GM12878 (cell line): ENCODE measurements around the gene SWSAP1.
A peak's percentile ranks its signal among the peaks of the same experiment; 100 is the strongest.

Source experiments
- BRCA1 ChIP-seq: IDR thresholded peaks from 2 replicates; pipeline ENCODE4 v1.6.1; 2011; ENCODE audit warnings: low read depth, low read length, improper control_type of control experiment
- CEBPB ChIP-seq, 2 experiments: fragments of 150-350 bp in 1 of 2; IDR thresholded peaks; 2 replicates each; pipeline ENCODE4 v1.6.1; 2012 to 2014; ENCODE audit warnings: low read depth in 2 of 2, low read length in 2 of 2, borderline replicate concordance in 1 of 2, inconsistent platforms in 1 of 2
- CHD1 ChIP-seq: IDR thresholded peaks from 2 replicates; pipeline ENCODE4 v1.6.1; 2012; ENCODE audit warnings: low read depth, low read length, improper control_type of control experiment
- EGR1 ChIP-seq, 2 experiments: IDR thresholded peaks; 1 replicate in 1 of 2; 2 replicates in 1 of 2; pipeline ENCODE4 v1.6.1; 2011 to 2012; ENCODE audit warnings: low read depth in 2 of 2, low read length in 2 of 2, borderline replicate concordance in 1 of 2, mild to moderate bottlenecking in 1 of 2, moderate library complexity in 1 of 2
- EZH2 ChIP-seq: IDR thresholded peaks from 2 replicates; pipeline ENCODE4 v1.6.1; 2012; ENCODE audit warnings: low read depth, mild to moderate bottlenecking, control low read depth, inconsistent platforms, low read length, borderline replicate concordance; ENCODE audit not compliant: control insufficient read depth
- RB1 ChIP-seq: fragments of 450-650 bp; formaldehyde crosslinking; IDR thresholded peaks from 2 replicates; pipeline ENCODE4 v1.6.1; 2017; ENCODE audit warnings: mild to moderate bottlenecking, borderline replicate concordance
- TAF1 ChIP-seq: IDR thresholded peaks from 2 replicates; pipeline ENCODE4 v1.6.1; 2011; ENCODE audit warnings: mild to moderate bottlenecking, low read depth, low read length, borderline replicate concordance
- TF ChIP-seq, protein P1 (sequence below), 3 experiments: IDR thresholded peaks in 2 of 3; conservative IDR thresholded peaks in 1 of 3; 2 replicates each; pipeline ENCODE4 v1.5.1; 2011; ENCODE audit warnings: low read depth in 3 of 3, low read length in 3 of 3, mild to moderate bottlenecking in 3 of 3, control low read depth in 2 of 3, moderate library complexity in 2 of 3, inconsistent platforms in 1 of 3, mixed read lengths in 1 of 3; ENCODE audit not compliant: control insufficient read depth in 2 of 3, insufficient read depth in 1 of 3; ENCODE audit errors: extremely low read depth in 1 of 3

DNA sequence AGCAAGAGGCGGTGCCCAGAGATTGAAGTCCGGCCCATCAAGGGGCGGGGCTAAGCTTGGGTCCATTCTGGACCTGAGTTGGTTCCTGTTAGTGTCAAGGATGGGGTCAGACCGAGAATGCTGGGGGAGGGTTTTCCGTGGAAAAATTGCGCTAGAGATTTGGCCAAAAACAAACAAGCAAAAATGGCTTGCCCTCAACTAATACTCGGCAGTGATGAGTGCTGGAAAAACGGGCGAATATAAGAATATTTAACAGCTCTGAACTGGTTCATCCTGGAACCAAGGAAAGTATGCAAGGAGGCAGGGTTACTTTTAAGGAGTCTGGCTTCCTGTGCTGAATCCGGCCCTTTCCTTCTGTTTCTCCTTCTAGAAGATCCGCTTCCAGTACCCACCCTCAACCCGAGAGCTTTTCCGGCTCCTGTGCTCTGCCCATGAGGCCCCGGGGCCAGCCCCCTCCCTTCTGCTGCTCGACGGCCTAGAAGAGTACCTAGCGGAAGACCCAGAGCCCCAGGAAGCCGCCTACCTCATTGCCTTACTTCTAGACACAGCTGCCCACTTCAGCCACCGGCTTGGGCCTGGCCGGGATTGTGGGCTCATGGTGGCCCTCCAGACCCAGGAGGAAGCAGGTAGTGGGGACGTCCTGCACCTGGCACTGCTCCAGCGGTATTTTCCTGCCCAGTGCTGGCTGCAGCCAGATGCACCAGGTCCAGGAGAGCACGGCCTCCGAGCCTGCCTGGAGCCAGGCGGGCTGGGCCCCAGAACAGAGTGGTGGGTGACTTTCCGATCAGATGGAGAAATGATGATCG lies 880 bp downstream of the SWSAP1 start:
- TF ChIP-seq EZH2 (no peak), CEBPB (IDR thresholded peaks at IDR 0.05; ENCODE audit: borderline replicate concordance in 1 of 2, low read depth in 2 of 2, low read length in 2 of 2) (no peak), RB1 (no peak), CHD1 (peak; percentile 55; the same call in 1 of the 2 replicates), EGR1 (IDR thresholded peaks at IDR 0.05; ENCODE audit: borderline replicate concordance in 1 of 2, low read depth in 2 of 2, low read length in 2 of 2) (peak in 1 of 2 experiments; percentile 25; a peak in 1 of 3 replicates), BRCA1 (no peak), TAF1 (peak; percentile 72; the same call in 1 of the 2 replicates)
- TF ChIP-seq, protein P1, sequence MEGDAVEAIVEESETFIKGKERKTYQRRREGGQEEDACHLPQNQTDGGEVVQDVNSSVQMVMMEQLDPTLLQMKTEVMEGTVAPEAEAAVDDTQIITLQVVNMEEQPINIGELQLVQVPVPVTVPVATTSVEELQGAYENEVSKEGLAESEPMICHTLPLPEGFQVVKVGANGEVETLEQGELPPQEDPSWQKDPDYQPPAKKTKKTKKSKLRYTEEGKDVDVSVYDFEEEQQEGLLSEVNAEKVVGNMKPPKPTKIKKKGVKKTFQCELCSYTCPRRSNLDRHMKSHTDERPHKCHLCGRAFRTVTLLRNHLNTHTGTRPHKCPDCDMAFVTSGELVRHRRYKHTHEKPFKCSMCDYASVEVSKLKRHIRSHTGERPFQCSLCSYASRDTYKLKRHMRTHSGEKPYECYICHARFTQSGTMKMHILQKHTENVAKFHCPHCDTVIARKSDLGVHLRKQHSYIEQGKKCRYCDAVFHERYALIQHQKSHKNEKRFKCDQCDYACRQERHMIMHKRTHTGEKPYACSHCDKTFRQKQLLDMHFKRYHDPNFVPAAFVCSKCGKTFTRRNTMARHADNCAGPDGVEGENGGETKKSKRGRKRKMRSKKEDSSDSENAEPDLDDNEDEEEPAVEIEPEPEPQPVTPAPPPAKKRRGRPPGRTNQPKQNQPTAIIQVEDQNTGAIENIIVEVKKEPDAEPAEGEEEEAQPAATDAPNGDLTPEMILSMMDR (IDR thresholded peaks at IDR 0.05 in 2 of 3, conservative IDR thresholded peaks at IDR 0.05 in 1 of 3; ENCODE audit: control insufficient read depth in 2 of 3, extremely low read depth in 1 of 3, insufficient read depth in 1 of 3, low read depth in 3 of 3, low read length in 3 of 3) = no peak
